ENCODE measurements around the gene ARL17B.
"Not testable (repeated sequence)": the region's sequence is repeated elsewhere in the genome, so short reads cannot be mapped to it uniquely, and the experiment has no call there.

Gene ARL17B

GRCh38 chr17:46244949-46245768, 116.4 kb downstream of the ARL17B start:
- DNase-seq, result not testable (repeated sequence)

DNA sequence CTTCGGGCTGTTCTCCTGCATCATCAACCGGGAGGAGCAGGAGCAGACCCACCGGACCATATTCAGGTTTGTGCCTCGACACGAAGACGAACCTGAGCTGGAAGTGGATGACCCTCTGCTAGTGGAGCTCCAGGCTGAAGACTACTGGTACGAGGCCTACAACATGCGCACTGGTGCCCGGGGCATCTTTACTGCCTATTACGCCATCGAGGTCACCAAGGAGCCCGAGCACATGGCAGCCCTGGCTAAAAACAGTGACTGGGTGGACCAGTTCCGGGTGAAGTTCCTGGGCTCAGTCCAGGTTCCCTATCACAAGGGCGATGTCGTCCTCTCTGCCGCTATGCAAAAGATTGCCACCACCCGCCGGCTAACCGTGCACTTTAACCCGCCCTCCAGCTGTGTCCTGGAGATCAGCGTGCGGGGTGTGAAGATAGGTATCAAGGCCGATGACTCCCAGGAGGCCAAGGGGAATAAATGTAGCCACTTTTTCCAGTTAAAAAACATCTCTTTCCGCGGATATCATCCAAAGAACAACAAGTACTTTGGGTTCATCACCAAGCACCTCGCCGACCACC, 117.1 kb downstream of the ARL17B start:
- DNase-seq, result not testable (repeated sequence)

DNA sequence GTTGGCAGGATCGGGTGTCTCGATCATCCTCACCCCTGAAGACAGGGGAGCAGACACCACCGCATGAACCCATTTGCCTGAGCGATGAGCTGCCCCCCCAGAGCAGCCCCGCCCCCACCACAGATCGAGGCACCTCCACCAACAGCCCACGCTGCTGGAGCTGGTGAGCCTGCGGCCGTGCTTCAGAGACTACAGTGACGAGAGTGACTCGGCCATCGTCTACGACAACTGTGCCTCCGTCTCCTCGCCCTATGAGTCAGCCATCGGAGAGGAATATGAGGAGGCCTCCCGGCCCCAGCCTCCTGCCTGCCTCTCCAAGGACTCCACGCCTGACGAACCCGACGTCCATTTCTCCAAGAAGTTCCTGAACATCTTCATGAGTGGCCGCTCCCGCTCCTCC, 117.6 kb downstream of the ARL17B start:
- not testable (repeated sequence) for DNase-seq

- DNase-seq, result not testable (repeated sequence)
Observed at GRCh38 chr17:46243505-46243904, 118.1 kb downstream of the ARL17B start.

- DNase-seq, result not testable (repeated sequence)
Observed at GRCh38 chr17:46231359-46231758, 130.2 kb downstream of the ARL17B start.

GRCh38 chr17:46225274-46225794, 136.2 kb downstream of the ARL17B start:
- DNase-seq, result peak; percentile 71 to 84

- DNase-seq, result not testable (repeated sequence)
Observed at GRCh38 chr17:46224864-46225263, 136.7 kb downstream of the ARL17B start.

All from AML-193 (cell line).